Right lung (tissue), 5 donors: ENCODE measurements around the gene ARHGEF37. TPM values are rescaled to one million over a fixed set of nuclear protein-coding genes. Genes with fewer than 3 reads are reported as not detected.
"Not testable (repeated sequence)": the region's sequence is repeated elsewhere in the genome, so short reads cannot be mapped to it uniquely, and the experiment has no call there.

Experiments used
- DNase-seq, 2 donors: peaks; one replicate each; pipeline ENCODE4 v3.0.0-alpha.2; 2013
- polyA plus RNA-seq, 5 donors: library from polyadenylated mRNA; unstranded; fragments of 120-200 nt; gene quantifications; one replicate each; pipeline versions ENCODE4 v1.2.1 to v1.2.3, GENCODE V29; 2013; ENCODE audit warnings: inconsistent platforms in 1 of 5, low replicate concordance in 1 of 5; ENCODE audit not compliant: insufficient read length in 5 of 5, insufficient read depth in 1 of 5

The ARHGEF37 gene
- polyA plus RNA-seq, 5 donors, result 4.2 to 6.2 (median 5.2) TPM

DNA sequence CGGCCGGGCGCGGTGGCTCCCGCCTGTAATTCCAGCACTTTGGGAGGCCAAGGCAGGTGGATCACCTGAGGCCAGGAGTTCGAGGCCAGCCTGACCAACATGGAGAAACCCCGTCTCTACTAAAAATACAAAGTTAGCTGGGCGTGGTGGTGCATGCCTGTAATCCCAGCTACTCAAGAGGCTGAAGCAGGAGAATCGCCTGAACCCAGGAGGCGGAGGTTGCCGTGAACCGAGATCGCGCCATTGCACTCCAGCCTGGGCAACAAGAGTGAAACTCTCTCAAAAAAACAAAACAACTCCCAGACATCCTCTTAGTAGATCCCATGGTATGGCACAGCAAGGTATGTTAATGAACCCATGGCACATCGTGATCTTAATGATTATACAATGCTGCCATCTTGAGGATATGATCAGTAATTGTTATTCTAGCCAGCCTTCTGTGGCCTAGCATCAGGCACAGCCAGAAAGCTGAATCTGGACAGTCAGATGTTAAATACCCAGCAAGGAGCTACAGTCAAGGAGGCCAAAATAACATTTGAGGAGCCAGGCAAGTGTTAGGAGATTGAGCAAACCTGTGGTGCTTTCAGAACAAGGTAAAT lies 16.7 kb upstream of the ARHGEF37 start:
- not testable (repeated sequence) for DNase-seq

DNA sequence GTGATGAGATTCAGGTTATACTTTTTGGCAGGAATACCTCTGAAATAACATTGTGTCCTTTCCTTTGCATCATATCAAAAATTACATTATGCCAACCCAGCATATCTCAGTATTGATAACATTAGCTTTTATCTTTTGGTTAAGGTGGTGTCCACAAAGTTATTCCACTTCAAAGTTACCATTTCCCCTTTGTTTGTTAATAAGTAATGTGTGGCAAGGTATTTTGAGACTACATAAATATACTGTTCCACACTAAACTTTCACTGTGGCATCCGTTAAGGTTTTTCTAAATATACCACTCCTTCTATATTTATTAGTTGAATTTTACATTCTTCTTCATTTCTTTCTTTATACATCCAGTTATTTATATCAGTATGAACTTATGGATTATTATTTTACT lies 14.1 kb upstream of the ARHGEF37 start:
- DNase-seq, result no peak

DNA sequence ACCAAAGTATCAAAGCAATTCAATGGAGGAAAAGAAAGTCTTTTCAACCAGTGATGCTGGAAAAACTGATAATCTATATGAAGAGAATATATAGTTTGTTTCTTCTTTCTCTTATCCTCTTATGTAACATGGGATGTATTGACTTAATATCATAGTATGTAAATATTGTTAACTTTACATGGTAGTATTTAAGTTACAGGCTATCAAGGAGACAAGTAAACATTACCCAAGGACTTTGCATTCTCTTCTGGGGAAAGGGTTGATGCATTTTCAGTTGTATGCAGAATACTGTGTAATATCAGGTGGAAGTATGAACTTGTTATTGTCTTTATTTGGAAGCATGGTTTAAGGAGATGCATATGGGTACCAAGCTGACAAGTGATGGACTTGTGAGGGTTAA lies 9.1 kb upstream of the ARHGEF37 start:
- no peak for DNase-seq

GRCh38 chr5:149572576-149573231 lies 8.6 kb upstream of the ARHGEF37 start:
- DNase-seq, result no peak

DNA sequence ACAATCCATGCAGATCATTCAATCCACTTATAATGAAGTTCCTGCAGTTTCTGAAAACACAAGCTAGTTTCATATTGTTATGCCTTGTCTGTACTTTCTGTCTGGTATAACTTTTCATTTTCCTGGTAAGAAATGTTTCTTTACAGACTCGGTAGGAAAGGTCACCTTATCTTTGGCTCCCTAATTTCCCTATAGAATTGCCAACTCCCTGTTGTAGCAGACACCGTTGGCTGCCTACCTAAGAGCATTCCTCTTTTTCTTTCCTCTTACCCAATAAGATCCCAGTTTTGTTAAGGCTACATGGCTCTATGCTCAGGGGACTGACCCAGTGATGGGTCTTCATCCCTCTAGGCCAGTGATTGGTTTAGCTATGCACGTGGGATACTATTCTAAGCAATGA lies 6.2 kb upstream of the ARHGEF37 start:
- DNase-seq, result no peak

GRCh38 chr5:149576021-149576420 lies 5.3 kb upstream of the ARHGEF37 start:
- no peak for DNase-seq

GRCh38 chr5:149578896-149579295 lies 2.4 kb upstream of the ARHGEF37 start:
- no peak for DNase-seq

- DNase-seq, result no peak
These were observed 498 bp upstream of the ARHGEF37 start for GRCh38 chr5:149580808-149581191.

- no peak for DNase-seq
These were observed 852 bp downstream of the ARHGEF37 start for GRCh38 chr5:149581931-149582768.

DNA sequence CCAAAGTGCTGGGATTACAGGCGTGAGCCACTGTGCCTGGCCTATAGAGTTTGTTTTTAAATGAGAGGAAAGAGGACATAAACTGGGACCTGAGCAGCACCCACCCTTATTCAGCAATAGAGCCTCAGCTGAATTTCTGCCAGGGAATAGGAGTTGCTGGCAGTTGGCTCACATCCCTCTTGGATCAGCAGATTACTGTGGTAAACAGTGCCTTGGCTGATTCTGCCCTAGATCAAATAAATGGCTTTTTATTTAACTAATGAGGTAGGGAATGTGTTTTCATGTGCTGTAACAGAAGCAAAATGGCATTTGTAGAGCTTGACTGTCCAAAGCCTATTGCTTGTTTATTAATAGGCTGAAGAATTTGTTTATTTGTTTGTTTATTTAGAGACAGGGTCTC lies 2.1 kb downstream of the ARHGEF37 start:
- no peak for DNase-seq

DNA sequence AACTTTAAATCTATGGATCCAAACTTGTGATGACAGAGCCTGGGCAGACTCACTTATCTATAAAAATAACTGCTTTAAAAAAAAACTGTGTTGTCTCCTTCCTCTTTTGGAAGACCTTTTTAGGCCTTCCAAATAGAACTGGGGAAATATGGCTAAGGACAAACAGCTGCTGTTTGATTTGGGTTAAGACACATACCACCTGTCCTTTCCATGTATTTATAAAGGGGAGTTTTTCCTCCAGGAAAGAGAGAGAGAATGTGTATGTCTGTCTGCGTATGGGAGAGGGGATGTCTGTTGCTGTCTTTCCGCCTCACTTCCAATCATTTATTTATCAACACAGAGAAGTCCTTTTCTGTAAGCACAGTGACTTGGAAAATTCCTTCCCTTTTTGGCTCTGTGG lies 2.8 kb downstream of the ARHGEF37 start:
- DNase-seq, result no peak

DNA sequence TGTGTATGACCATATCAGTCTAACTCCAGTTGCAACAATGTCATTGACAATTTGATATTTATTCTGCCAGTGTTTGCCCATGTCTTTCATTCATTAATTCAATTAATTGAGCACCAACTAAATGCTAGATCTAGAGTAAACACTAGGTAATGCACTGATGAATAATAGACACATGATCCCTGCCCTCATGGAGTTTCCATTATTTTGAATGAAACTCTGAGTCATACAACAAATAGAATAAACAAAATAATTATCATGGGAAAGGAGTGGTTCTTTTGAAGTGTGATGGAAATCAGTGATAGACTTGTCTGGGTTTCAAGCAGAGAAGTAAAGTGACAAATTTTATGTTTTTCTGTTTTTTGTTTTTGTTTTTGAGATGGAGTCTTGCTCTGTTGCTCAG lies 4.6 kb downstream of the ARHGEF37 start:
- no peak for DNase-seq

- DNase-seq, result no peak
These were observed 5.5 kb downstream of the ARHGEF37 start for GRCh38 chr5:149586708-149587318.

- no peak for DNase-seq
These were observed 7.6 kb downstream of the ARHGEF37 start for GRCh38 chr5:149588936-149589335.

DNA sequence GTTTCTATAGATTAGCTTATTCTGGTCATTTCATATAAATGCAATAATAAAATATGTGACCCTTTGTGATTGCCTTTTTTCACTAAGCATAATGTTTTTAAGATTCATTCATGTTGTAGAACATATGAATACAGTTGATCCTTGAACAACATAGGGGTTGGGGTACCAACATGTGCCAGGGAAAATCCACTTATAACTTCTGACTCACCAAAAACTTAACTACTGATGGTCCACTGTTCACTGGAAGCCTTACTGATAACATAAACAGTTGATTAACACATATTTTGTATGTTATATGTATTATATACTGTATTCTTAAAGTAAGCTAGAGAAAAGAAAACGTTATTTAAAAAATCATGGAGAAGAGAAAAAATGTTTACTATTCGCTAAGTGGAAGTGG lies 12.1 kb downstream of the ARHGEF37 start:
- no peak for DNase-seq

- no peak for DNase-seq
These were observed 13.1 kb downstream of the ARHGEF37 start for GRCh38 chr5:149594206-149594895.

- not testable (repeated sequence) for DNase-seq
These were observed 13.8 kb downstream of the ARHGEF37 start for GRCh38 chr5:149595105-149595504.

DNA sequence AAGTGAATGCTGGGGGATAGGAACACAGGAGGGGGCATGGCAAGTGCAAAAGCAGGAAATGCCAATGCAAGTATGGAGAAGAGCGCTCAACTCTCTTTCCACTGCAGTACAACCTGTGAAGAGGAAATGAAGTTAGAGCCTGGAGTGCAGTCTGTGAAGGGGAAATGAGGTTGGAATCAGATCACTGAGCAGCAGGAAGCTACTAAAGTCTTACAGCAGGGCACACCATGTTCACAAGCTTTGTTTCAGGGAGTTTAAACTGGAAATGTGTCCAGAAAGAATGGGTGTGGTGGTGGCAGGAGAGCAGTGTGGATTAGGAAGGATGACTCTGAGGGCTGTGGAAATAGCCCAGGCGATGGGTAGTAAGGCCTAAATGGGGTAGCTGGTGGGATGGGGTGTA lies 15.4 kb downstream of the ARHGEF37 start:
- no peak for DNase-seq

DNA sequence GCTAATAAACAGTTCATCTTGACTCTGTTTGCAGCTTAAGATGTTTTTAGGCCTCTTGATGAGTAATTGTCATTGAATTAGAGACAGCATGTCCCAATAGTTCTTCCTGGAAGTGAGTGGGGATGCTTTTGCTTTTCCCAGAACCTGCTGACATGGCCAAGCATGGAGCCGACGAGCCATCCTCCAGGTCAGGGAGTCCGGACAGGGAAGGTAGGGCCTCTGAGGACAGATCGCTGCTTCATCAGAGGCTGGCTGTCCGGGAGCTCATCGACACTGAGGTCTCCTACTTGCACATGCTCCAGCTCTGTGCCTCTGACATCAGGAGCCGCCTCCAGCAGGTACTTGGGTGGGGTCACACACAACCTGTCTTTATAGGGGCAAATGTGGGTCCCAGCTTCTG lies 16.3 kb downstream of the ARHGEF37 start:
- DNase-seq, result no peak

GRCh38 chr5:149598234-149598633 lies 16.9 kb downstream of the ARHGEF37 start:
- DNase-seq, result not testable (repeated sequence)

GRCh38 chr5:149598966-149599365 lies 17.7 kb downstream of the ARHGEF37 start:
- no peak for DNase-seq

DNA sequence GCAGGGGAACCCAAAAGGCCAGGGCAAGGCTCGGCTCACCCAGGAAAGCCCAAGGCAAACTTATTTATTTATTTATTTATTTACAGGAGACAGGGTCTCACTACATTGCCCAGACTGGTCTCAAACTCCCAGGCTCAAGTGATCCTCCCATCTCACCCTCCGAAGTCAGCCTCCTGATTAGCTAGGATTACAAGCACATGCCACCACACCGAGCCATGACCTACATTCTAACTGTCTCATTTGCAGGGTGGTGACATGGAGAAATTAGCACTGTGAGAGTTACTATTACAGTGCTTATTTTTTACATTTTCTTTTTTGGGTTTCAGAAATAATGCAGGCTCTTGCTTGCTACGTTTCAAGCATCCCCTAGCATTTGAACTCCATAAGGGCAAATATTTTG lies 18.1 kb downstream of the ARHGEF37 start:
- no peak for DNase-seq
